Esophagus muscularis mucosa (tissue), 4 donors: ENCODE results near the gene SEH1L.

Experiments
- EP300 ChIP-seq: sonication (generic); formaldehyde crosslinking; IDR thresholded peaks from one replicate; pipeline ENCODE4 v1.6.1; 2017; ENCODE audit warnings: antibody characterized with exemption
- POLR2A ChIP-seq: fragments of 450-650 bp; IDR thresholded peaks from one replicate; pipeline ENCODE4 v1.6.1; 2017; ENCODE audit warnings: antibody characterized with exemption, moderate library complexity, mild to moderate bottlenecking, low read depth
- POLR2AphosphoS5 ChIP-seq, 2 donors: sonication (generic); formaldehyde crosslinking; IDR thresholded peaks; one replicate each; pipeline ENCODE4 v1.6.1; 2017; ENCODE audit warnings: antibody characterized with exemption in 2 of 2
- TF ChIP-seq, protein P1 (sequence below), 3 experiments: fragments of 200-600 bp in 2 of 3; fragments of 450-650 bp in 1 of 3; sonication (generic) in 2 of 3; IDR thresholded peaks; one replicate each; pipeline ENCODE4 v1.5.1; 2017 to 2019; ENCODE audit warnings: antibody characterized with exemption in 3 of 3, mild to moderate bottlenecking in 2 of 3, moderate library complexity in 1 of 3

DNA sequence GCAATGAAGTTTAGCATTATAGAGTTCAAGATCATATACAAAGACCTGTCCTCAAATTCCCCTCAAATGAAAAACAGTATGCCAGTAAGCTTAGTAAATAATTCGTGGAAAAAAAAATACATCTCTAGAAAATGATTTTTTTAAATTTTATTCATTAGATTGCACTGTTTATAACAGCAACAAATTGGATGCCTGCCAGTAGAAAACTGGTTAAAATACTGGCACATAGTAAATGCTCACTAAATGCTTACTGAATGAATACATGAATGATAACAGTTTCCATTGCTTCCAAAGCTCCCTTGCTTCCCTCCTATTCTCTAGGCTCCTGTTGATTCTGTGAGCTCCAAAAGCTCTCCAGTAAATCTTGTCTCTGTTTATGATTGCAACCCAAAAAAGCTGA is 25.5 kb upstream of the SEH1L start:
- TF ChIP-seq, protein P1, sequence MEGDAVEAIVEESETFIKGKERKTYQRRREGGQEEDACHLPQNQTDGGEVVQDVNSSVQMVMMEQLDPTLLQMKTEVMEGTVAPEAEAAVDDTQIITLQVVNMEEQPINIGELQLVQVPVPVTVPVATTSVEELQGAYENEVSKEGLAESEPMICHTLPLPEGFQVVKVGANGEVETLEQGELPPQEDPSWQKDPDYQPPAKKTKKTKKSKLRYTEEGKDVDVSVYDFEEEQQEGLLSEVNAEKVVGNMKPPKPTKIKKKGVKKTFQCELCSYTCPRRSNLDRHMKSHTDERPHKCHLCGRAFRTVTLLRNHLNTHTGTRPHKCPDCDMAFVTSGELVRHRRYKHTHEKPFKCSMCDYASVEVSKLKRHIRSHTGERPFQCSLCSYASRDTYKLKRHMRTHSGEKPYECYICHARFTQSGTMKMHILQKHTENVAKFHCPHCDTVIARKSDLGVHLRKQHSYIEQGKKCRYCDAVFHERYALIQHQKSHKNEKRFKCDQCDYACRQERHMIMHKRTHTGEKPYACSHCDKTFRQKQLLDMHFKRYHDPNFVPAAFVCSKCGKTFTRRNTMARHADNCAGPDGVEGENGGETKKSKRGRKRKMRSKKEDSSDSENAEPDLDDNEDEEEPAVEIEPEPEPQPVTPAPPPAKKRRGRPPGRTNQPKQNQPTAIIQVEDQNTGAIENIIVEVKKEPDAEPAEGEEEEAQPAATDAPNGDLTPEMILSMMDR (IDR thresholded peaks at IDR 0.05): no peak
- TF ChIP-seq POLR2A (no peak), POLR2AphosphoS5 (IDR thresholded peaks at IDR 0.05) (no peak), EP300 (no peak)
